BLaER1 treated with 17β-estradiol and CSF1 and Interleukin-3, amounts not matched to agents 10 nM and 100 nM (cell line): Measurements from ENCODE around the gene USP16.

Experiments used
- H3K27ac ChIP-seq, 11 experiments: shearing (Covaris generic); formaldehyde crosslinking; 2 replicates each; pipeline ENCODE4 v1.8.1; 2022
- H3K27me3 ChIP-seq, 11 experiments: shearing (Covaris generic); formaldehyde crosslinking; 2 replicates each; pipeline ENCODE4 v1.8.1; 2022
- H3K36me3 ChIP-seq, 11 experiments: shearing (Covaris generic); formaldehyde crosslinking; 2 replicates each; pipeline ENCODE4 v1.8.1; 2022
- H3K4me1 ChIP-seq, 10 experiments: shearing (Covaris generic); formaldehyde crosslinking; 2 replicates each; pipeline ENCODE4 v1.8.1; 2022
- H3K4me2 ChIP-seq, 11 experiments: shearing (Covaris generic); formaldehyde crosslinking; 2 replicates each; pipeline ENCODE4 v1.8.1; 2022
- H3K4me3 ChIP-seq, 10 experiments: shearing (Covaris generic); formaldehyde crosslinking; 2 replicates each; pipeline ENCODE4 v1.8.1; 2022
- H3K9ac ChIP-seq, 11 experiments: shearing (Covaris generic); formaldehyde crosslinking; 2 replicates each; pipeline ENCODE4 v1.8.1; 2022
- H3K9me3 ChIP-seq, 11 experiments: shearing (Covaris generic); formaldehyde crosslinking; replicated peaks in 1 of 11; 2 replicates each; pipeline ENCODE4 v1.8.1; 2022
- H4K20me1 ChIP-seq, 11 experiments: shearing (Covaris generic); formaldehyde crosslinking; 2 replicates each; pipeline ENCODE4 v1.8.1; 2022
- Cebpa-rat ChIP-seq, 11 experiments: shearing (Covaris generic); IDR thresholded peaks; 2 replicates each; pipeline ENCODE4 v1.8.1; 2022

Gene USP16

GRCh38 chr21:29053656-29054055, 29.2 kb downstream of the USP16 start:
- Histone ChIP-seq H3K27me3 (no peaks in the 10 kb centered on the region), H4K20me1 (peaks cover 1 to 69% (median 43%) of the 10 kb centered on the region in 11 experiments; a peak in 17 of 22 replicates), H3K9me3 (peaks cover 7 to 20% (median 15%) of the 10 kb centered on the region in 11 experiments; a peak in 21 of 22 replicates), H3K4me1 (peaks cover 0 to 18% (median 0%) of the 10 kb centered on the region in 10 experiments; a peak in 6 of 20 replicates), H3K4me2 (peak overlapping the region in 3 of 11 experiments; percentile 7 to 36 (median 20); a peak in 4 of 22 replicates), H3K9ac (no peak overlapping the region), H3K4me3 (no peak overlapping the region), H3K27ac (no peak overlapping the region), H3K36me3 (peaks cover 96 to 100% (median 98%) of the 10 kb centered on the region in 11 experiments)
- no peak for TF ChIP-seq Cebpa-rat (IDR thresholded peaks at IDR 0.05)

- Histone ChIP-seq H3K9me3 (peaks cover 7 to 20% (median 15%) of the 10 kb centered on the region in 11 experiments; a peak in 21 of 22 replicates), H3K4me1 (peaks cover 0 to 18% (median 0%) of the 10 kb centered on the region in 10 experiments; a peak in 6 of 20 replicates), H3K9ac (no peak overlapping the region), H3K4me2 (no peak overlapping the region), H3K36me3 (peaks cover 95 to 100% (median 98%) of the 10 kb centered on the region in 11 experiments), H3K4me3 (no peak overlapping the region), H3K27ac (no peak overlapping the region), H4K20me1 (peaks cover 7 to 79% (median 53%) of the 10 kb centered on the region in 11 experiments; a peak in 17 of 22 replicates), H3K27me3 (no peaks in the 10 kb centered on the region)
- no peak for TF ChIP-seq Cebpa-rat (IDR thresholded peaks at IDR 0.05)
Measured at GRCh38 chr21:29055080-29055479, 30.6 kb downstream of the USP16 start.

GRCh38 chr21:29056005-29056404, 31.5 kb downstream of the USP16 start:
- no peak for TF ChIP-seq Cebpa-rat (IDR thresholded peaks at IDR 0.05)
- H4K20me1 ChIP-seq, result peaks cover 7 to 81% (median 59%) of the 10 kb centered on the region in 11 experiments; a peak in 17 of 22 replicates
- no peak overlapping the region for H3K4me3 ChIP-seq
- H3K36me3 ChIP-seq, result peaks cover 95 to 100% (median 98%) of the 10 kb centered on the region in 11 experiments
- no peak overlapping the region for H3K27ac ChIP-seq
- no peaks in the 10 kb centered on the region for H3K27me3 ChIP-seq
- H3K4me2 ChIP-seq, result no peak overlapping the region
- no peak overlapping the region for H3K9ac ChIP-seq
- H3K4me1 ChIP-seq, result peaks cover 0 to 18% (median 0%) of the 10 kb centered on the region in 10 experiments; a peak in 6 of 20 replicates
- peaks cover 7 to 20% (median 15%) of the 10 kb centered on the region in 11 experiments; a peak in 21 of 22 replicates for H3K9me3 ChIP-seq

- no peak overlapping the region for H3K27ac ChIP-seq
- H3K9ac ChIP-seq, result no peak overlapping the region
- no peaks in the 10 kb centered on the region for H3K27me3 ChIP-seq
- H3K4me3 ChIP-seq, result no peak overlapping the region
- H3K4me1 ChIP-seq, result peaks cover 0 to 18% (median 0%) of the 10 kb centered on the region in 10 experiments; a peak in 6 of 20 replicates
- peaks cover 7 to 87% (median 65%) of the 10 kb centered on the region in 11 experiments; a peak in 17 of 22 replicates for H4K20me1 ChIP-seq
- no peak overlapping the region for H3K4me2 ChIP-seq
- H3K9me3 ChIP-seq, result peaks cover 7 to 15% (median 14%) of the 10 kb centered on the region in 11 experiments; a peak in 21 of 22 replicates
- TF ChIP-seq Cebpa-rat (IDR thresholded peaks at IDR 0.05), result no peak
- H3K36me3 ChIP-seq, result peaks cover 95 to 100% (median 98%) of the 10 kb centered on the region in 11 experiments
Measured at GRCh38 chr21:29056538-29057050, 32.1 kb downstream of the USP16 start.

GRCh38 chr21:29064850-29065481, 40.5 kb downstream of the USP16 start:
- H3K4me3 ChIP-seq, result peak overlapping the region in 5 of 10 experiments; percentile 3 to 42 (median 19); a peak in 5 of 20 replicates
- H3K9me3 ChIP-seq, result no peaks in the 10 kb centered on the region
- no peaks in the 10 kb centered on the region for H3K27me3 ChIP-seq
- H4K20me1 ChIP-seq, result peaks cover 6 to 78% (median 34%) of the 10 kb centered on the region in 11 experiments; a peak in 19 of 22 replicates
- H3K9ac ChIP-seq, result peak overlapping the region; percentile 26 to 68 (median 59); a peak in 18 of 22 replicates
- peaks cover 94 to 100% (median 98%) of the 10 kb centered on the region in 11 experiments for H3K36me3 ChIP-seq
- peak in 3 of 11 experiments; percentile 18 to 79 (median 70); a peak in 5 of 22 replicates for TF ChIP-seq Cebpa-rat (IDR thresholded peaks at IDR 0.05)
- H3K27ac ChIP-seq, result peak overlapping the region; percentile 34 to 83 (median 73); a peak in 21 of 22 replicates
- H3K4me1 ChIP-seq, result peaks cover 15 to 33% (median 26%) of the 10 kb centered on the region in 10 experiments
- H3K4me2 ChIP-seq, result peak overlapping the region; percentile 50 to 93 (median 75)

- Histone ChIP-seq H3K9me3 (peaks cover 0 to 25% (median 11%) of the 10 kb centered on the region in 11 experiments; a peak in 14 of 22 replicates), H4K20me1 (peaks cover 29 to 55% (median 50%) of the 10 kb centered on the region in 11 experiments; a peak in 21 of 22 replicates), H3K9ac (peak overlapping the region; percentile 94 to 99 (median 98)), H3K27ac (peak overlapping the region; percentile 83 to 99 (median 96)), H3K4me2 (peak overlapping the region; percentile 77 to 98 (median 87)), H3K27me3 (no peaks in the 10 kb centered on the region), H3K4me3 (peak overlapping the region; percentile 84 to 100 (median 90)), H3K4me1 (peaks cover 43 to 58% (median 51%) of the 10 kb centered on the region in 10 experiments), H3K36me3 (peaks cover 27 to 44% (median 39%) of the 10 kb centered on the region in 11 experiments)
- TF ChIP-seq Cebpa-rat (IDR thresholded peaks at IDR 0.05), result no peak
Measured at GRCh38 chr21:29072873-29073221, 48.4 kb downstream of the USP16 start.

GRCh38 chr21:29073222-29074006, 48.9 kb downstream of the USP16 start, which contains the start of gene CCT8:
Gene CCT8 (minus strand): TSS chr21:29073648. CDS start chr21:29073590, 58 bp downstream.
- H3K9ac ChIP-seq, result peak within 1 kb of the TSS; percentile 94 to 99 (median 98)
- peaks cover 0 to 25% (median 11%) of the 10 kb centered on the region in 11 experiments; a peak in 15 of 22 replicates for H3K9me3 ChIP-seq
- peaks cover 46 to 64% (median 57%) of the 10 kb centered on the region in 10 experiments for H3K4me1 ChIP-seq
- H3K27ac ChIP-seq, result peak within 1 kb of the TSS; percentile 83 to 99 (median 96)
- H3K4me2 ChIP-seq, result peak within 1 kb of the TSS; percentile 77 to 98 (median 89)
- H3K27me3 ChIP-seq, result no peaks in the 10 kb centered on the region
- H4K20me1 ChIP-seq, result peaks cover 28 to 49% (median 45%) of the 10 kb centered on the region in 11 experiments; a peak in 21 of 22 replicates
- no peak for TF ChIP-seq Cebpa-rat (IDR thresholded peaks at IDR 0.05)
- H3K36me3 ChIP-seq, result peaks cover 21 to 39% (median 33%) of the 10 kb centered on the region in 11 experiments
- peak within 1 kb of the TSS; percentile 84 to 100 (median 90) for H3K4me3 ChIP-seq

- Histone ChIP-seq H3K4me2 (peak overlapping the region; percentile 71 to 89 (median 83)), H3K4me1 (peaks cover 52 to 70% (median 62%) of the 10 kb centered on the region in 10 experiments), H3K9ac (peak overlapping the region; percentile 77 to 99 (median 98)), H3K4me3 (peak overlapping the region; percentile 84 to 100 (median 90)), H3K27me3 (no peaks in the 10 kb centered on the region), H3K36me3 (peaks cover 15 to 33% (median 28%) of the 10 kb centered on the region in 11 experiments), H3K9me3 (peaks cover 0 to 25% (median 11%) of the 10 kb centered on the region in 11 experiments; a peak in 15 of 22 replicates), H3K27ac (peak overlapping the region; percentile 61 to 99 (median 96); a peak in 21 of 22 replicates), H4K20me1 (peaks cover 23 to 43% (median 39%) of the 10 kb centered on the region in 11 experiments; a peak in 21 of 22 replicates)
- TF ChIP-seq Cebpa-rat (IDR thresholded peaks at IDR 0.05), result no peak
Measured at GRCh38 chr21:29074007-29074376, 49.5 kb downstream of the USP16 start.
